ENCODE results near the gene USP17L27.
"Not testable (repeated sequence)": the region's sequence is repeated elsewhere in the genome, so short reads cannot be mapped to it uniquely, and the experiment has no call there.

The USP17L27 gene

GRCh38 chr4:9384126-9384525 is 40.2 kb downstream of the USP17L27 start:
- H3K9ac ChIP-seq (ENCODE audit: insufficient read length), result no peak overlapping the region
- no peak overlapping the region for H3K27ac ChIP-seq
- H3K9me3 ChIP-seq (ENCODE audit: low read depth, low read length), result no peaks in the 10 kb centered on the region
- no peaks in the 10 kb centered on the region for H3K36me3 ChIP-seq (ENCODE audit: insufficient read depth, low read length)
- TF ChIP-seq FOXP2 (optimal IDR thresholded peaks at IDR 0.05; ENCODE audit: control extremely low read depth, extremely low read length, insufficient read depth), result no peak
- TF ChIP-seq POLR2AphosphoS5 (IDR thresholded peaks at IDR 0.05; ENCODE audit: borderline replicate concordance, low read depth, low read length), result no peak
- TF ChIP-seq EZH2 (IDR thresholded peaks at IDR 0.05), result no peak
- no peak overlapping the region for H3K4me3 ChIP-seq
- DNase-seq (ENCODE audit: low read depth, low spot score), result no peak

DNA sequence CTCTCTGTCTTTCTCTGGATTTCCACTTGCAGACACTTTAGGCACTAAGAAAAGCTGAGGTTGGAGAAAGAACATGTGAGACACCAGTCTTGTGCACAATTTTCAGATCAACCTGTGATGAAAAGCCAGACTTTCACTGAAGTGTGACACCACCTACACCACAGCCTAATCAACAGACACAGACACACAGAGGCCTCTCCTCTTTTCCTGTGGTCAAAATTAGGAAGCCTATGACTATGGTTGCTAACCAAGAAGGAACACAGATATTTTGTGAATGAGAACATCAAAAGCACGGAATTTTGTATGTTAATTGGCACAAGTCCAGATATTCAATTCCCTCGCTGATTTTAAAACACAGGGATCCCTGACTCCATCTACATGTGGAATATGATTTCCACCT is 45.1 kb downstream of the USP17L27 start:
- DNase-seq (ENCODE audit: low read depth, low spot score); H3K9me3 ChIP-seq (ENCODE audit: low read depth, low read length); H3K36me3 ChIP-seq (ENCODE audit: insufficient read depth, low read length); H3K27ac ChIP-seq; H3K4me3 ChIP-seq; H3K9ac ChIP-seq (ENCODE audit: insufficient read length): not testable (repeated sequence)

Measured in SK-N-MC (cell line).